PC-3 (cell line): ENCODE results near the gene PITRM1. TPM values are rescaled to one million over a fixed set of nuclear protein-coding genes. Genes with fewer than 3 reads are reported as not detected.

ENCODE experiments used
- ATAC-seq: fragments of 200-7000 bp; cut with Tn5 transposase; 2 replicates; pipeline ENCODE4 v1.9.1; 2020; ENCODE audit warnings: mild to moderate bottlenecking, moderate library complexity
- BruUV-seq: library from RNA; stranded (reverse); fragments of 400-500 nt; replicated peaks from 2 replicates; lab custom pipeline; 2021; lab: Mats Ljungman, UMichigan
- CTCF ChIA-PET: fragments of 300-600 bp; sonication (Branson Sonifier 250); formaldehyde crosslinking; loops from one replicate; lab custom pipeline; 2022; ENCODE audit warnings: antibody characterized with exemption; lab: Charles Lee
- POLR2A ChIA-PET: fragments of 300-600 bp; sonication (Branson Sonifier 250); formaldehyde crosslinking; loops from one replicate; lab custom pipeline; 2022; ENCODE audit warnings: antibody characterized with exemption; ENCODE audit not compliant: unreplicated experiment; lab: Charles Lee
- DNase-seq: peaks from one replicate; pipeline ENCODE4 v3.0.0-alpha.2; 2015
- H2AFZ ChIP-seq: fragments of 300-600 bp; sonication (generic); 2 replicates; pipeline ENCODE4 v1.6.0; 2016; ENCODE audit warnings: antibody characterized with exemption, low read length
- H3F3A ChIP-seq: fragments of 300-600 bp; sonication (generic); one replicate; pipeline ENCODE4 v1.6.0; 2017; ENCODE audit warnings: antibody characterized with exemption, low read length, control low read depth, mild to moderate bottlenecking; ENCODE audit not compliant: unreplicated experiment
- H3K27ac ChIP-seq: fragments of 300-600 bp; sonication (generic); 2 replicates; pipeline ENCODE4 v1.5.1; 2016; ENCODE audit warnings: mild to moderate bottlenecking, low read length
- H3K27me3 ChIP-seq: fragments of 300-600 bp; sonication (generic); 2 replicates; pipeline ENCODE4 v1.6.1; 2016; ENCODE audit warnings: low read length, mixed read lengths
- H3K36me3 ChIP-seq: fragments of 300-600 bp; sonication (generic); 2 replicates; pipeline ENCODE4 v1.6.1; 2016; ENCODE audit warnings: low read depth, mixed run types, low read length, mixed read lengths
- H3K4me1 ChIP-seq: fragments of 300-600 bp; sonication (generic); 2 replicates; pipeline ENCODE4 v1.5.1; 2016; ENCODE audit warnings: low read length; ENCODE audit not compliant: insufficient read depth
- H3K4me2 ChIP-seq: fragments of 300-600 bp; sonication (generic); 2 replicates; pipeline ENCODE4 v1.6.0; 2016; ENCODE audit warnings: low read length
- H3K4me3 ChIP-seq: fragments of 300-600 bp; sonication (generic); 2 replicates; pipeline ENCODE4 v1.5.1; 2016; ENCODE audit warnings: mild to moderate bottlenecking, low read length, mixed read lengths
- H3K79me2 ChIP-seq: fragments of 300-600 bp; sonication (generic); 2 replicates; pipeline ENCODE4 v1.6.1; 2017; ENCODE audit warnings: low read length, mixed read lengths
- H3K9ac ChIP-seq: fragments of 300-600 bp; sonication (generic); 2 replicates; pipeline ENCODE4 v1.6.0; 2016; ENCODE audit warnings: mild to moderate bottlenecking, low read length
- H3K9me2 ChIP-seq: fragments of 300-600 bp; sonication (generic); replicated peaks from 2 replicates; pipeline ENCODE4 v1.6.1; 2016; ENCODE audit warnings: mixed run types, low read length, mixed read lengths
- H3K9me3 ChIP-seq: fragments of 300-600 bp; sonication (generic); 2 replicates; pipeline ENCODE4 v1.6.1; 2016; ENCODE audit warnings: low read length, mixed read lengths
- H4K20me1 ChIP-seq: fragments of 300-600 bp; sonication (generic); 2 replicates; pipeline ENCODE4 v1.6.1; 2016; ENCODE audit warnings: low read length, mixed read lengths
- EZH2 ChIP-seq: fragments of 300-600 bp; sonication (generic); IDR thresholded peaks from one replicate; pipeline ENCODE4 v1.6.1; 2017; ENCODE audit warnings: antibody characterized with exemption, mild to moderate bottlenecking, low read length; ENCODE audit not compliant: unreplicated experiment
- EZH2phosphoT487 ChIP-seq: fragments of 300-600 bp; sonication (generic); IDR thresholded peaks from 2 replicates; pipeline ENCODE4 v1.6.1; 2018; ENCODE audit warnings: mild to moderate bottlenecking, antibody characterized with exemption, low read length, borderline replicate concordance
- intact Hi-C: fragments of 100-400 bp; cut with micrococcal nuclease; formaldehyde crosslinking; loops from 2 replicates; pipeline ENCODE4 v1.9.0; 2023
- total RNA-seq: library from RNA; depleted of rRNA; stranded (reverse); fragments of >200 nt; gene quantifications from 2 replicates; pipeline ENCODE4 v1.2.3, GENCODE V29; 2014
- TF ChIP-seq, protein P1 (sequence below): fragments of 300-600 bp; sonication (generic); conservative IDR thresholded peaks from 2 replicates; pipeline ENCODE4 v1.5.1; 2017; ENCODE audit warnings: antibody characterized with exemption, low read depth, mild to moderate bottlenecking, low read length

PITRM1 gene
- total RNA-seq, 1 experiment from 2014 or later, result 73.2 TPM

- H2AFZ ChIP-seq, result no peak overlapping the region
- H3K27ac ChIP-seq, result no peak overlapping the region
- H3K4me3 ChIP-seq, result no peak overlapping the region
- H3F3A ChIP-seq, result no peaks in the 10 kb centered on the region
- H4K20me1 ChIP-seq, result no peaks in the 10 kb centered on the region
- POLR2A ChIA-PET, result no interaction called here
- DNase-seq (no peak), ATAC-seq (no peak)
- CTCF ChIA-PET, result no interaction called here
- no peak overlapping the region for H3K9ac ChIP-seq
- TF ChIP-seq EZH2, result no peak
- no peak for TF ChIP-seq EZH2phosphoT487
- TF ChIP-seq, protein P1, sequence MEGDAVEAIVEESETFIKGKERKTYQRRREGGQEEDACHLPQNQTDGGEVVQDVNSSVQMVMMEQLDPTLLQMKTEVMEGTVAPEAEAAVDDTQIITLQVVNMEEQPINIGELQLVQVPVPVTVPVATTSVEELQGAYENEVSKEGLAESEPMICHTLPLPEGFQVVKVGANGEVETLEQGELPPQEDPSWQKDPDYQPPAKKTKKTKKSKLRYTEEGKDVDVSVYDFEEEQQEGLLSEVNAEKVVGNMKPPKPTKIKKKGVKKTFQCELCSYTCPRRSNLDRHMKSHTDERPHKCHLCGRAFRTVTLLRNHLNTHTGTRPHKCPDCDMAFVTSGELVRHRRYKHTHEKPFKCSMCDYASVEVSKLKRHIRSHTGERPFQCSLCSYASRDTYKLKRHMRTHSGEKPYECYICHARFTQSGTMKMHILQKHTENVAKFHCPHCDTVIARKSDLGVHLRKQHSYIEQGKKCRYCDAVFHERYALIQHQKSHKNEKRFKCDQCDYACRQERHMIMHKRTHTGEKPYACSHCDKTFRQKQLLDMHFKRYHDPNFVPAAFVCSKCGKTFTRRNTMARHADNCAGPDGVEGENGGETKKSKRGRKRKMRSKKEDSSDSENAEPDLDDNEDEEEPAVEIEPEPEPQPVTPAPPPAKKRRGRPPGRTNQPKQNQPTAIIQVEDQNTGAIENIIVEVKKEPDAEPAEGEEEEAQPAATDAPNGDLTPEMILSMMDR, result no peak
- H3K27me3 ChIP-seq, result no peaks in the 10 kb centered on the region
- intact Hi-C loops, result no loop called here
- no TSS peak for BruUV-seq
- no peaks in the 10 kb centered on the region; the same call in none of the 2 replicates for H3K36me3 ChIP-seq
- H3K79me2 ChIP-seq, result no peaks in the 10 kb centered on the region
- no peaks in the 10 kb centered on the region for H3K9me2 ChIP-seq
- no peak overlapping the region for H3K4me2 ChIP-seq
- H3K9me3 ChIP-seq, result no peaks in the 10 kb centered on the region
- no peaks in the 10 kb centered on the region for H3K4me1 ChIP-seq
Observed at GRCh38 chr10:3115685-3116084, 56.9 kb downstream of the PITRM1 start.

DNA sequence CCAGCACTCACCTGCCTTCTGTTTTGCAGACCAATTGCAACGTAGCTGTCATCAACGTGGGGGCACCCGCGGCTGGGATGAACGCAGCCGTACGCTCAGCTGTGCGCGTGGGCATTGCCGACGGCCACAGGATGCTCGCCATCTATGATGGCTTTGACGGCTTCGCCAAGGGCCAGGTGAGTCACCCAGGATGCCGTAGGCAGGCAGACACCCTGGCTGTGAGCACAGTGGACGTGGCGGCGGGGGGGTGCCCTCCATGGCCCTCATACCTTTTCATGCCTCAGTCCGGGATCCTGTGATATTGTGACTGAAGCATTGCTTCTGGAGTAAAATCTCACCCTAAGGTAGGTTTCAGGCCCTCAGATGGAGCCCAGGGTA is 59.2 kb downstream of the PITRM1 start:
- Histone ChIP-seq H3K4me2 (no peak overlapping the region), H3K79me2 (no peaks in the 10 kb centered on the region), H3K36me3 (no peaks in the 10 kb centered on the region; the same call in none of the 2 replicates), H3K4me3 (no peak overlapping the region), H4K20me1 (no peaks in the 10 kb centered on the region), H2AFZ (no peak overlapping the region), H3F3A (no peaks in the 10 kb centered on the region), H3K9ac (no peak overlapping the region), H3K9me3 (no peaks in the 10 kb centered on the region), H3K27me3 (no peaks in the 10 kb centered on the region), H3K9me2 (no peaks in the 10 kb centered on the region), H3K27ac (no peak overlapping the region), H3K4me1 (no peaks in the 10 kb centered on the region)
- no TSS peak for BruUV-seq
- ATAC-seq (no peak), DNase-seq (no peak)
- no peak for TF ChIP-seq EZH2
- TF ChIP-seq, protein P1, result no peak
- TF ChIP-seq EZH2phosphoT487, result no peak
- ChIA-PET CTCF (no interaction called here), POLR2A (no interaction called here)
- intact Hi-C loops, result no loop called here

DNA sequence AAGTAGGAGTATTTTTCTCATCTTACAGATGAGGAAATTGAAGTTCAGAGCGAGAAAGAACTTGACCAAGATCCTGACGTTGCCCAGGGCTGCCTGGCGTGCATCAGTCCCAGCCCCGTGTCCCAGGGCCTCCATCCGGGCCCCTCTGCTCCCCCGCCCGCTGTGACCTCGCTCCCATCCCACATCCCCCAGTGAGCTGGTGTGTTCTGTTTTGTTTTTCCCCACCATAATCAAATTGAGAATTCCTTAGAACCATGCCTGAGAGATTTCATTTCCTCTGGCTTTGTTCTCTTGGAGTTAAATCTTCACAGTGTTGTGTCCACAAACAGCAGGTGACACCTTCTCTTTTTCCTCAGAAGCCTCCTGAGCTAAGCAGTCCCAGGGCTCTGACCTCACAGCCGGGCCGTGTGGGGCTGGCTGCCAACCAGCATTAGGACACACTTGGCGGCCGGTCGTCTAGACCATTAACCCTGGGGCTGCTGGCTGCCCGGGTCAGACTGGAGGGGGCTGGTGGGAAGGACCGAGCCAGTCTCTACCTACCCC is 60.9 kb downstream of the PITRM1 start:
- DNase-seq, result no peak
- no peak overlapping the region for H3K4me3 ChIP-seq
- no peaks in the 10 kb centered on the region for H3K79me2 ChIP-seq
- POLR2A ChIA-PET, result no interaction called here
- H3K27me3 ChIP-seq, result no peaks in the 10 kb centered on the region
- H3K9me3 ChIP-seq, result no peaks in the 10 kb centered on the region
- H3K9me2 ChIP-seq, result no peaks in the 10 kb centered on the region
- H3K4me2 ChIP-seq, result no peak overlapping the region
- H3K36me3 ChIP-seq, result no peaks in the 10 kb centered on the region; the same call in none of the 2 replicates
- ATAC-seq, result no peak
- H3K27ac ChIP-seq, result no peak overlapping the region
- H4K20me1 ChIP-seq, result no peaks in the 10 kb centered on the region
- no TSS peak for BruUV-seq
- no peak for TF ChIP-seq EZH2
- TF ChIP-seq, protein P1, result no peak
- TF ChIP-seq EZH2phosphoT487, result no peak
- no peak overlapping the region for H2AFZ ChIP-seq
- CTCF ChIA-PET, result no interaction called here
- intact Hi-C loops, result no loop called here
- H3K4me1 ChIP-seq, result no peaks in the 10 kb centered on the region
- no peak overlapping the region for H3K9ac ChIP-seq
- H3F3A ChIP-seq, result no peaks in the 10 kb centered on the region
